ENCODE results near the gene XPO5. TPM values are rescaled to one million over a fixed set of nuclear protein-coding genes. Genes with fewer than 3 reads are reported as not detected.
"Not testable (repeated sequence)": the region's sequence is repeated elsewhere in the genome, so short reads cannot be mapped to it uniquely, and the experiment has no call there.

The XPO5 gene
- total RNA-seq, result 55.0 TPM

- no peak for FAIRE-seq
- DNase-seq (ENCODE audit: low spot score in 2 of 2), result peak; percentile 95
Measured at GRCh38 chr6:43575772-43576551, at the start of gene XPO5, which contains the start of gene POLH. TSS of gene XPO5 (minus strand) at chr6:43576038. CDS start at chr6:43575864, 174 bp downstream. TSS of gene POLH (plus strand) at chr6:43576185. CDS start at chr6:43582320, 6,135 bp downstream.

GRCh38 chr6:43625393-43625992 lies 49.7 kb upstream of the XPO5 start:
- FAIRE-seq, result no peak
- DNase-seq (ENCODE audit: low spot score in 2 of 2), result no peak

GRCh38 chr6:43624786-43625288 lies 49.0 kb upstream of the XPO5 start:
- DNase-seq (ENCODE audit: low spot score in 2 of 2), result no peak
- no peak for FAIRE-seq

- DNase-seq (ENCODE audit: low spot score in 2 of 2), result no peak
- no peak for FAIRE-seq
Measured at GRCh38 chr6:43623880-43624785, 48.3 kb upstream of the XPO5 start.

GRCh38 chr6:43622541-43622940 lies 46.7 kb upstream of the XPO5 start:
- DNase-seq (ENCODE audit: low spot score in 2 of 2) (no peak), FAIRE-seq (no peak)

- no peak for FAIRE-seq
- DNase-seq (ENCODE audit: low spot score in 2 of 2), result no peak
Measured at GRCh38 chr6:43621836-43622180, 46.0 kb upstream of the XPO5 start.

GRCh38 chr6:43621078-43621835 lies 45.4 kb upstream of the XPO5 start:
- FAIRE-seq, result no peak
- no peak for DNase-seq (ENCODE audit: low spot score in 2 of 2)

- DNase-seq (ENCODE audit: low spot score in 2 of 2) (no peak), FAIRE-seq (no peak)
Measured at GRCh38 chr6:43616725-43617472, 41.1 kb upstream of the XPO5 start.

GRCh38 chr6:43614396-43614730 lies 38.5 kb upstream of the XPO5 start:
- DNase-seq (ENCODE audit: low spot score in 2 of 2) (no peak), FAIRE-seq (no peak)

GRCh38 chr6:43613721-43614395 lies 38.0 kb upstream of the XPO5 start:
- no peak for FAIRE-seq
- no peak for DNase-seq (ENCODE audit: low spot score in 2 of 2)

GRCh38 chr6:43610431-43610830 lies 34.6 kb upstream of the XPO5 start:
- DNase-seq (ENCODE audit: low spot score in 2 of 2) (no peak), FAIRE-seq (no peak)

GRCh38 chr6:43609402-43609801 lies 33.6 kb upstream of the XPO5 start:
- FAIRE-seq (no peak), DNase-seq (ENCODE audit: low spot score in 2 of 2) (no peak)

GRCh38 chr6:43608807-43609206 lies 33.0 kb upstream of the XPO5 start:
- DNase-seq (ENCODE audit: low spot score in 2 of 2) (no peak), FAIRE-seq (no peak)

GRCh38 chr6:43608310-43608763 lies 32.5 kb upstream of the XPO5 start:
- no peak for FAIRE-seq
- DNase-seq (ENCODE audit: low spot score in 2 of 2), result peak in 1 of 2 donors; percentile 58

- no peak for FAIRE-seq
- DNase-seq (ENCODE audit: low spot score in 2 of 2), result no peak
Measured at GRCh38 chr6:43606019-43606418, 30.2 kb upstream of the XPO5 start.

- DNase-seq (ENCODE audit: low spot score in 2 of 2), result no peak
- no peak for FAIRE-seq
Measured at GRCh38 chr6:43604174-43604573, 28.3 kb upstream of the XPO5 start.

- no peak for FAIRE-seq
Measured at GRCh38 chr6:43600595-43600994, 24.8 kb upstream of the XPO5 start.

GRCh38 chr6:43593938-43594337 lies 18.1 kb upstream of the XPO5 start:
- no peak for DNase-seq (ENCODE audit: low spot score in 2 of 2)
- FAIRE-seq, result no peak

More at GRCh38 chr6:43600595-43600994, 24.8 kb upstream of the XPO5 start:
- no peak for DNase-seq (ENCODE audit: low spot score in 2 of 2)

GRCh38 chr6:43589564-43589963 lies 13.7 kb upstream of the XPO5 start:
- not testable (repeated sequence) for DNase-seq (ENCODE audit: low spot score in 2 of 2); FAIRE-seq
